Measurements from ENCODE around the gene JAM3. TPM values are rescaled to one million over a fixed set of nuclear protein-coding genes. Genes with fewer than 3 reads are reported as not detected.

JAM3 gene
- total RNA-seq, 2 donors from 2014 or later = 9.6 to 13.2 TPM

- TF ChIP-seq CTCF (IDR thresholded peaks at IDR 0.05) = no peak
- no peak for TF ChIP-seq POLR2A (IDR thresholded peaks at IDR 0.05)
- Histone ChIP-seq H3K4me1 (no peaks in the 10 kb centered on the region), H3K9me3 (no peaks in the 10 kb centered on the region), H3K27me3 (no peaks in the 10 kb centered on the region), H3K27ac (no peak overlapping the region), H3K4me3 (no peak overlapping the region), H3K36me3 (replicated peaks in 1 of 2; ENCODE audit: insufficient read depth in 1 of 2, low read depth in 2 of 2) (no peaks in the 10 kb centered on the region)
- intact Hi-C loops (cut with DNase I) = loop anchor here (5.0 kb wide), 2 partner anchors 52 to 62 kb away; no protein-coding TSS in a partner anchor
- WGBS, 2 donors = 54 to 66% methylated on average over 12 to 15 of the region's 15 CpGs
- no peak for ATAC-seq
- DNase-seq = no peak
Observed at GRCh38 chr11:134024420-134025081, 44.3 kb upstream of the JAM3 start.

GRCh38 chr11:134025082-134025429 is 43.8 kb upstream of the JAM3 start:
- Histone ChIP-seq H3K9me3 (no peaks in the 10 kb centered on the region), H3K36me3 (replicated peaks in 1 of 2; ENCODE audit: insufficient read depth in 1 of 2, low read depth in 2 of 2) (no peaks in the 10 kb centered on the region), H3K27me3 (no peaks in the 10 kb centered on the region), H3K27ac (no peak overlapping the region), H3K4me3 (no peak overlapping the region), H3K4me1 (no peaks in the 10 kb centered on the region)
- intact Hi-C loops (cut with DNase I) = loop anchor here (5.0 kb wide), 1 partner anchor 63 kb away; no protein-coding TSS in a partner anchor
- ATAC-seq (no peak), DNase-seq (no peak)
- 82 to 85% methylated on average over 10 to 12 of the region's 12 CpGs for WGBS, 2 donors
- TF ChIP-seq POLR2A (IDR thresholded peaks at IDR 0.05) (no peak), CTCF (IDR thresholded peaks at IDR 0.05) (no peak)

DNA sequence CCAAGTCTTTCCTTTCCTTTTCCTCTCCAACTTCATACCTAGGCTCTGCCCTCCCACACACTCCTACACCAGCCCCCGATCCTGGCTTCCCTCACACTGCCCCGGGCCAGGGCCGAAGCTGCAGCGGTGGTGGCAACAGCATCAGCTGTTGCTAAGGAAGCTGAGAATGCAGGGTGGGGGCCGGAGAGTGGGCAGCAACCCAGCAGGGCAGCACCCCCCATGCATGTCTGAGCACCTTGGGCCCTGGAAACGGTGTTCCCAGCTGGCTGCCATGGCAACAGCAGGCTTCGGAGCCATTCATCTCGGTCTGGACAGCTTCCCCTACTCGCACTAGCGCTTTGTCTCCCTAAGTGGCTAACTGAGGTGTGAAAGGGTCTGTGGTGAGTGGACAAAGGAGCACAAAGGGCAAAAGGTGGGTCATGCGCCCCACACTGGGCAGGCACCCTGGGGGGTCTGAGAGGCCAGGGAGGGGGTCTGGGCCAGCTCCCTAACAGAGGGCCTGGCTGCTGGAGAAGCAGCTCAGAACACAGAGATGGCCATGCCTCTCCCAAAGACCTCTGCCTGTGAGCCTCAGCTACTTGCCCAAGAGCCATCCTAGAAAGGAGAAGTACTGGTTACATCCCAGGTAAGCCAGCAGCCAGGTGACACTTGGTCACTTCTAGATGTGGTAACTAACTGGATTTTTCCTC is 42.1 kb upstream of the JAM3 start:
- 40 to 54% methylated on average over 11 of the region's 11 CpGs for WGBS, 2 donors
- H3K36me3 ChIP-seq (replicated peaks in 1 of 2; ENCODE audit: insufficient read depth in 1 of 2, low read depth in 2 of 2) = no peaks in the 10 kb centered on the region
- intact Hi-C loops (cut with DNase I) = loop anchor here (5.0 kb wide), 1 partner anchor 64 kb away; no protein-coding TSS in a partner anchor
- no peaks in the 10 kb centered on the region for H3K9me3 ChIP-seq
- TF ChIP-seq POLR2A (IDR thresholded peaks at IDR 0.05) (no peak), CTCF (IDR thresholded peaks at IDR 0.05) (no peak)
- no peaks in the 10 kb centered on the region for H3K4me1 ChIP-seq
- H3K27me3 ChIP-seq = no peaks in the 10 kb centered on the region
- no peak for ATAC-seq
- H3K27ac ChIP-seq = no peak overlapping the region
- no peak overlapping the region for H3K4me3 ChIP-seq
- peak in 2 of 4 donors; percentile 47 for DNase-seq

DNA sequence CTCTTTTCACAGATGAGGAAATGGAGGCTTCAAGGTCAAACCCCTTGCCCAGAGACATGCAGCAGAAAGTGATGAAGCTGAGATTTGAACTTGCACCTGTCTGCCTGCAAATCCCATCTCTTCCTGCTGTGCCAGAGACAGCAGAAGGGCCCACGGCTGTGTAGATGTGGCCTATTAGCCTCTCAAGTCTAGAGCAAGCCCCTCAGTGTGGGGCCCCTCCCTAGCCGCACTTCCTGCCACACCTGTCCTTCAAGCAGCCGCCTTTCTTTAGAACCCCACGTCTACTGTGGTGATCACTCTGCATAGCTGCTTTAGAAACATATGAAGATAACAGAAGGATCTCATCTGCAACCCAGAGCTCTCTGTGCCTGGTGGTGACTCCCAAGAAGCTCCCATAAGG is 41.2 kb upstream of the JAM3 start:
- H3K9me3 ChIP-seq = no peaks in the 10 kb centered on the region
- DNase-seq (no peak), ATAC-seq (no peak)
- no peaks in the 10 kb centered on the region for H3K36me3 ChIP-seq (replicated peaks in 1 of 2; ENCODE audit: insufficient read depth in 1 of 2, low read depth in 2 of 2)
- WGBS, 2 donors = 73 to 74% methylated on average over 4 of the region's 4 CpGs
- intact Hi-C loops (cut with DNase I) = loop anchor here (5.0 kb wide), 1 partner anchor 65 kb away; no protein-coding TSS in a partner anchor
- H3K27me3 ChIP-seq = no peaks in the 10 kb centered on the region
- H3K4me3 ChIP-seq = no peak overlapping the region
- TF ChIP-seq CTCF (IDR thresholded peaks at IDR 0.05) = no peak
- H3K4me1 ChIP-seq = no peaks in the 10 kb centered on the region
- no peak overlapping the region for H3K27ac ChIP-seq
